ENCODE measurements around the gene CD300LD.

DNA sequence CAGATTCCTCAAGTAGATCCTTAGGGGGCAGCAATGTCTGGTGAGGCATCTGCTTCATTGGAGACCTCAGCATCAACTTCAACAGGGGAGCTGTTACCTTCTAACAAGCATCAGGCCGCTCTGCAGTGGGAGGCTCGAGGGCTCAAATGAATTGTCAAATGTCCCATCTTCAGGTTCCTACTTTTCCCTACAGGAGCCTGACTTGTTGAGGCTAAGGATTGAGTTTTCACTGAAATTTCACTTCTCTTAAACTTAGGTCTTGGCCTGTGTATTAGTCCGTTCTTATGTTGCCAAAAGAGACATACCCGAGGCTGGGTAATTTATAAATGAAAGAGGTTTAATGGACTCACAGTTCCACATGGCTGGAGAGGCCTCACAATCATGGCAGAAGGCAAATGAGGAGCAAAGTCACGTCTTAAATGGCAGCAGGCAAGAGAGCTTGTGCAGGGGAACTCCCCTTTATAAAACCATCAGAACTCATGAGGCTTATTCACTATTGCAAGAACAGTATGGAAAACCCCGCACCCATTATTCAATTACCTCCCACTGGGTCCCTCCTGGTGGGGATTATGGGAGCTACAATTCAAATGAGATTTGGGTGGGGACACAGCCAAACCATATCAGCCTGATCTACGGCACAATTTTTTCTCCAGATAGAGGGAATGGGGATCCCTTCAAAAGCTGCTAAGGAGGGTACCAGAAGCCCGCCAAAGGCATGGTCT lies 5.1 kb upstream of the CD300LD start:
- TF ChIP-seq, protein P1, sequence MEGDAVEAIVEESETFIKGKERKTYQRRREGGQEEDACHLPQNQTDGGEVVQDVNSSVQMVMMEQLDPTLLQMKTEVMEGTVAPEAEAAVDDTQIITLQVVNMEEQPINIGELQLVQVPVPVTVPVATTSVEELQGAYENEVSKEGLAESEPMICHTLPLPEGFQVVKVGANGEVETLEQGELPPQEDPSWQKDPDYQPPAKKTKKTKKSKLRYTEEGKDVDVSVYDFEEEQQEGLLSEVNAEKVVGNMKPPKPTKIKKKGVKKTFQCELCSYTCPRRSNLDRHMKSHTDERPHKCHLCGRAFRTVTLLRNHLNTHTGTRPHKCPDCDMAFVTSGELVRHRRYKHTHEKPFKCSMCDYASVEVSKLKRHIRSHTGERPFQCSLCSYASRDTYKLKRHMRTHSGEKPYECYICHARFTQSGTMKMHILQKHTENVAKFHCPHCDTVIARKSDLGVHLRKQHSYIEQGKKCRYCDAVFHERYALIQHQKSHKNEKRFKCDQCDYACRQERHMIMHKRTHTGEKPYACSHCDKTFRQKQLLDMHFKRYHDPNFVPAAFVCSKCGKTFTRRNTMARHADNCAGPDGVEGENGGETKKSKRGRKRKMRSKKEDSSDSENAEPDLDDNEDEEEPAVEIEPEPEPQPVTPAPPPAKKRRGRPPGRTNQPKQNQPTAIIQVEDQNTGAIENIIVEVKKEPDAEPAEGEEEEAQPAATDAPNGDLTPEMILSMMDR (IDR thresholded peaks at IDR 0.05), result no peak
- no peak for TF ChIP-seq POLR2A (IDR thresholded peaks at IDR 0.05)

All from uterus (tissue), 2 donors.